Measurements from ENCODE around the gene DPF3.

Gene DPF3

GRCh38 chr14:72589652-72590051 is 304.2 kb downstream of the DPF3 start:
- no peak for DNase-seq

GRCh38 chr14:72588521-72588920 is 305.4 kb downstream of the DPF3 start:
- no peak for DNase-seq

GRCh38 chr14:72583316-72584272 is 310.3 kb downstream of the DPF3 start:
- no peak for DNase-seq

- no peak for DNase-seq
Measured at GRCh38 chr14:72582582-72582981, 311.3 kb downstream of the DPF3 start.

DNA sequence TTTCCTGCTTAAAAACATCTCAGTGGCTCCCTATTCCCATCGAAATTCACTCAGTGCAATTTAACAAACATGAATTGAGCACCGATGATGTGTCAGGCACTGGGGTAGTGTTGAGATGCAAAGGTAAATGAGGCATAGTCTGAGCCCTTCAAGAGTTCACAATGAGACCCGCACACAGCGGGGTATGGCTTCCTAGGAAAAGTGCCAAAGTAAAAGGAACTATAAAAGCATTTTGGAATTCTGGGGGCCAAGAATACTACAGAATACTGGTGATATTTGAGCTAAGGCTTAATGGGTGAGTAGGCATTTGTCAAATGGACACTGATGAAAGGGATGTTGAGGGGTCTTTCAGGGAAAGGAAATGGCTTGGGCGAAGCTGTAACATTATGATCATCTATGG is 315.4 kb downstream of the DPF3 start:
- no peak for DNase-seq

GRCh38 chr14:72577521-72577920 is 316.4 kb downstream of the DPF3 start:
- DNase-seq: no peak

DNA sequence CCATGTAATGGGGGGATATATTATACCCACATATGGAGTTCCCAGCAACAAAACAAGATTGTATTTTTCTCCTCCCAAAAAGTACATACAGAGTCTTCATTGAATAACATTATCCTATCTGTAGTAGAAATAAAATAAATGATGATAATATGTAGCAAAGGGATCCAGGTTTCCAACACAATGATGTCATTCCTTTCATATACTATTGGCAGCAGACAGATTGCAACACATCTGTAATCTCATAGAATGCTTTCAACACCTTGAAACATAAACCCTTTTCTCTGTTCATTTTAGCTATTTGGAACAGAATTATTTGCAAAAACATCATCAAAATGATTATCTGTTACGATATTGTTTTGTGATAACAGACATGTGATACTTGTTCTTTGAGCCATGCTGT is 317.6 kb downstream of the DPF3 start:
- no peak for DNase-seq

DNA sequence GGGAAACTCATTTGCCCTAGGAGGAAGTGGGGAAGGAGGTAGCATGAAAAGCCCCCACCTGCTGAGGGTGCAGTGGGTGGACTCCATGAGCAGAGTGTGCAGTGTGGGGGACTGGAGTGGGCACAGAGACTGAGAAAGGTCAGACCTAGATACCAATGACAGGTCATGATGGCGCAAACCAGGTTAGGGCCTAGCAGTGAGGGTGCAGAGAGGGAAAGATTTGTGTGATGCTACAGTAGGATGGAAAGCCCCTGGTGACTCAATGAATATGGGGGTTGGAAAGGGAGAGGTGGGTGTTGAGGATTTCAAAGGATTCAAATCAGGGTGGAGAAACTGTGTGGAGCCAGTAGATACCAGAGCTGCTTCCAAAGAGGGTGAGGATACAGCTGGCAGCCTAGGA is 319.2 kb downstream of the DPF3 start:
- no peak for DNase-seq

DNA sequence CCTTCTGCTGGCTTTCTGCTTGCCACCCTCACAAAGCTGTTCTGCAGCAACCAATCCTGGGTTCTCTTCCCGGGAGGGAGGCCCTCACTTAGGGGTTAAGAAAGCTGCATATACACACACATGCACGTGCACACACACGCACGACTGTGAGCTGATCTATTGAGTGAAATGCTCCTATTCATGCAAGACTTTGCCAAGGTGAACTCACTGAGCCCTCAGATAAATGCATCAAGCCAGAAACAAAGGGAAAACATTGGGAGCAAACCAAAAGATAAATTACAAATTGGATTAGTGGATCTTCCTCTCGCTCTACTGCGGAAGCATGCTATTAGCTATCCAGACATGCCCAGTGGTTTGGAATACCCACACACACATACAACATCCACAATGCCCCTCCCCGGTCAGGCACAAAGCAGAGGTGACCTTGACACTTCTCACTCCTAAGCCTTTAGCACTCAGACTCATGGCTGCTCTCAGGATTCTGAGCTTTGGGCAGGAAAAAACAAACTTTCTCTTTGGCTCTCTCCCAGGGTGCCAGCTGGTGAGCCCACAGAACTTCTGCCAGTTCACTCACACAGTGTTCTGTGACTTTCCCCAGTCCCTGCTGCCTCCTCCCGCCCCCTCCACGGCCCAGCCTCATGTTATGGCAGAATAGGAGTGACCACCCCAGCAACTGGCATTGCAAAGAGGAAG is 320.0 kb downstream of the DPF3 start:
- no peak for DNase-seq
